Activated B cell treated with CpG ODN at 0.5 μM for 24 hours (primary cell): ENCODE data around the gene RNASE7. TPM values are rescaled to one million over a fixed set of nuclear protein-coding genes. Genes with fewer than 3 reads are reported as not detected.

Experiments used
- ATAC-seq: fragments of 200-7000 bp; cut with Tn5 transposase; one replicate; pipeline ENCODE4 v1.10.0; 2021; ENCODE audit warnings: low read depth, mild to moderate bottlenecking, moderate library complexity
- CTCF ChIA-PET: fragments of 350-600 bp; sonication (Branson Sonifier 250); formaldehyde crosslinking; loops from one replicate; lab custom pipeline; 2021; ENCODE audit warnings: antibody characterized with exemption; lab: Charles Lee
- POLR2A ChIA-PET: fragments of 350-600 bp; sonication (Branson Sonifier 250); formaldehyde crosslinking; loops from one replicate; lab custom pipeline; 2021; ENCODE audit warnings: antibody characterized with exemption; lab: Charles Lee
- DNase-seq: peaks from one replicate; pipeline ENCODE4 v3.0.0; 2022
- H3K27ac Mint-ChIP-seq: one replicate; pipeline ENCODE4 v1.8.0; 2020; ENCODE audit warnings: mixed read lengths
- H3K27me3 Mint-ChIP-seq: one replicate; pipeline ENCODE4 v1.8.0; 2021; ENCODE audit warnings: mixed read lengths
- H3K36me3 Mint-ChIP-seq: one replicate; pipeline ENCODE4 v1.8.0; 2021; ENCODE audit warnings: low read depth, mixed read lengths
- H3K4me1 Mint-ChIP-seq: one replicate; pipeline ENCODE4 v1.8.0; 2021; ENCODE audit warnings: mixed read lengths
- H3K4me3 Mint-ChIP-seq: one replicate; pipeline ENCODE4 v1.8.0; 2020; ENCODE audit warnings: mild to moderate bottlenecking, mixed read lengths
- H3K9me3 Mint-ChIP-seq: one replicate; pipeline ENCODE4 v1.8.0; 2020; ENCODE audit warnings: mixed read lengths
- CTCF ChIP-seq: fragments of 200-600 bp; IDR thresholded peaks from one replicate; pipeline ENCODE4 v1.8.0; 2022; ENCODE audit warnings: antibody characterized with exemption, mild to moderate bottlenecking
- intact Hi-C: fragments of 100-400 bp; cut with micrococcal nuclease; formaldehyde crosslinking; loops from one replicate; pipeline ENCODE4 v1.15.1; 2024
- total RNA-seq: library from RNA; stranded (reverse); gene quantifications from 2 replicates; pipeline ENCODE4 v1.2.3, GENCODE V29; 2022

RNASE7 gene
- total RNA-seq, 1 donor from 2014 or later, result not detected

GRCh38 chr14:21049271-21049673, 7.1 kb downstream of the RNASE7 start:
- H3K9me3 Mint-ChIP-seq, result no peaks in the 10 kb centered on the region
- POLR2A ChIA-PET, result no interaction called here
- H3K36me3 Mint-ChIP-seq, result no peaks in the 10 kb centered on the region
- DNase-seq, result no peak
- no peak for ATAC-seq
- no peak for TF ChIP-seq CTCF
- CTCF ChIA-PET, result no interaction called here
- no peak overlapping the region for H3K4me3 Mint-ChIP-seq
- peaks cover 17% of the 10 kb centered on the region for H3K27me3 Mint-ChIP-seq
- no peaks in the 10 kb centered on the region for H3K4me1 Mint-ChIP-seq
- intact Hi-C loops, result no loop called here
- no peak overlapping the region for H3K27ac Mint-ChIP-seq

GRCh38 chr14:21050597-21050996, 8.4 kb downstream of the RNASE7 start:
- Mint-ChIP-seq H3K27ac (no peak overlapping the region), H3K9me3 (no peaks in the 10 kb centered on the region), H3K27me3 (peaks cover 6% of the 10 kb centered on the region), H3K4me3 (no peak overlapping the region), H3K36me3 (no peaks in the 10 kb centered on the region), H3K4me1 (no peaks in the 10 kb centered on the region)
- ATAC-seq, result no peak
- no peak for DNase-seq
- POLR2A ChIA-PET, result no interaction called here
- TF ChIP-seq CTCF, result no peak
- CTCF ChIA-PET, result interaction anchor here (1.2 kb wide), 1 partner anchor 36 kb away, joined by 3 read pairs; no protein-coding TSS in a partner anchor
- intact Hi-C loops, result no loop called here

GRCh38 chr14:21053184-21054122, 11.3 kb downstream of the RNASE7 start:
- ATAC-seq (no peak), DNase-seq (no peak)
- no peak for TF ChIP-seq CTCF
- CTCF ChIA-PET, result no interaction called here
- no peak overlapping the region for H3K27ac Mint-ChIP-seq
- peaks cover 3% of the 10 kb centered on the region for H3K27me3 Mint-ChIP-seq
- H3K36me3 Mint-ChIP-seq, result no peaks in the 10 kb centered on the region
- H3K4me3 Mint-ChIP-seq, result no peak overlapping the region
- intact Hi-C loops, result no loop called here
- POLR2A ChIA-PET, result no interaction called here
- no peaks in the 10 kb centered on the region for H3K9me3 Mint-ChIP-seq
- H3K4me1 Mint-ChIP-seq, result no peaks in the 10 kb centered on the region

DNA sequence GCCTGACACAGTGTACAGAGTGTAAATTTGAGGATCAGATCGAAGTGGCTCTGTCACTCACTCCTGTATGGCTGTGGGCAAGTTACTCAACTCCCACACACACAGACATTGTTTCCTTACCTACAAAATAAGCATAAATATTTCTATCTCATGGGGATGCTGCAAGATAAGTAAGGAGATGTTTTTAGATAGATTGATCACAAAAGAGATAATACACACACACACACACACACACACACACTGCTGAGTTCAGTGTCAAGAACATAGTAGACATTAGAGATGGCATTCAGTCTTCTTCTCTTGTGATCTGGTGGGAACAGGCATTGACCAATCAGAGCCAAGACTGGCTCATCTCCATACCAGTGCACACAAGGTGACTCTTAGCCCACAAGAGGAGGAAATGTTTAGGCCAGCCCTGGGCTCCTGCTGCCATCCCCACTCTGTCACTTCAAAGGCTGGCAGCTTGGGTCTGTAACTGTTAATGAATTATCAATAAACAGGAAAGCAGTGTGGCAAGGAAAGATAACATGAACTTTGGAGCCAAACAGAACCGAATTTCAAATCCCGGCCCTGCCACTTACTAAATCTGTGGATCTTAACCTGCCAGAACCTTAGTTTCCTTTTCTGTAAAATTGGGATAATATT, 12.1 kb downstream of the RNASE7 start:
- Mint-ChIP-seq H3K36me3 (no peaks in the 10 kb centered on the region), H3K9me3 (no peaks in the 10 kb centered on the region), H3K4me3 (no peak overlapping the region), H3K4me1 (no peaks in the 10 kb centered on the region), H3K27me3 (no peaks in the 10 kb centered on the region), H3K27ac (no peak overlapping the region)
- CTCF ChIA-PET, result no interaction called here
- POLR2A ChIA-PET, result no interaction called here
- TF ChIP-seq CTCF, result no peak
- intact Hi-C loops, result no loop called here
- DNase-seq (no peak), ATAC-seq (no peak)

DNA sequence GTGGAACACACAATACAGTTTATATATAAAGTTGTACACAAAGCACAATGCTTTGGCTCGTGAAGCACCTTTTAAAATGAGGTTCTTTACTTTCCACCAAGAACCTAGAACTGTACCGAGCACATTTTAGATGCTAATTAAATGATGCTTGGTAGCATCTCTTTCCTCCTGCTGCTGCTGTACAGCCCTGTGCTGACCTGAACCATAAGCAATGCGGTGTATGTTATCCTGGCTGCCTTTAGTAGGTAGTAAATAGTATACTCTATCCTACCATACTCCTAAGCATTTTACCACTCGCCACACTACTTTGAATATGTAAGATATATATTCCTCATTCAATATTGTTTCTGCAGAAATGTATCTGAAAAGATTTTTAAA, 12.6 kb downstream of the RNASE7 start:
- DNase-seq, result no peak
- Mint-ChIP-seq H3K27ac (no peak overlapping the region), H3K9me3 (no peaks in the 10 kb centered on the region), H3K4me3 (no peak overlapping the region), H3K36me3 (no peaks in the 10 kb centered on the region), H3K27me3 (no peaks in the 10 kb centered on the region), H3K4me1 (no peaks in the 10 kb centered on the region)
- POLR2A ChIA-PET, result no interaction called here
- intact Hi-C loops, result no loop called here
- ATAC-seq, result no peak
- CTCF ChIA-PET, result no interaction called here
- no peak for TF ChIP-seq CTCF
